Stimulated activated CD4-positive, alpha-beta T cell treated with anti-CD3 and anti-CD28 coated beads, Interleukin-15, amount 100 ng/mL, for 48 hours (primary cell): ENCODE measurements around the gene TMEM63B.
"Not testable (repeated sequence)": the region's sequence is repeated elsewhere in the genome, so short reads cannot be mapped to it uniquely, and the experiment has no call there.

Source experiments
- DNase-seq, 2 donors: peaks; one replicate each; pipeline ENCODE4 v3.0.0-alpha.2; 2020; ENCODE audit warnings: low read depth in 2 of 2

The TMEM63B gene

DNA sequence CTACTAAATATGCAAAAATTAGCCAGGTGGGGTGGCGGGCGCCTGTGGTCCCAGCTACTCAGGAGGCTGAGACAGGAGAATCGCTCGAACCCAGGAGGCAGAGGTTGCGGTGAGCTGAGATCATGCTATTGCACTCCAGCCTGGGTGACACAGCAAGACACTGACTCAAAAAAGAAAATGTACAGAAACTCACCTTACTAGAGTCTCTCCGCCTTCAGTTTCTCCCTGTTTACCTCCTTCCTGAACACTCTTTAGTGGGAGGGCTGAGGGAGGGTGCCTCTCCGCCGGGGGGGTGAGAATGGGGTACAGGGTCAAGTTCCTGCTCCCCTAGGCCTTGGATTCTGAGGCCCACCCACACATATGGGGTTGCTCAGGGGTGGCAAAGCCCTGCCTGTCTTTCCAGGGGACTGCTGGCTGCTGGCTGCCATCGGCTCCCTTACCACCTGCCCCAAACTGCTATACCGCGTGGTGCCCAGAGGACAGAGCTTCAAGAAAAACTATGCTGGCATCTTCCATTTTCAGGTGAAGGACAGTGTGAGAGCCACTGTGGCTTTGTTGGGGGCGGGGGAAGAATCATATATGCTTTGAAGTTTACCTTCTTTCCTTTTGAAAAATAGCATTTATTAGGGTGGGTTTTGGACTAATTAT, 44.7 kb downstream of the TMEM63B start:
- DNase-seq = no peak

DNA sequence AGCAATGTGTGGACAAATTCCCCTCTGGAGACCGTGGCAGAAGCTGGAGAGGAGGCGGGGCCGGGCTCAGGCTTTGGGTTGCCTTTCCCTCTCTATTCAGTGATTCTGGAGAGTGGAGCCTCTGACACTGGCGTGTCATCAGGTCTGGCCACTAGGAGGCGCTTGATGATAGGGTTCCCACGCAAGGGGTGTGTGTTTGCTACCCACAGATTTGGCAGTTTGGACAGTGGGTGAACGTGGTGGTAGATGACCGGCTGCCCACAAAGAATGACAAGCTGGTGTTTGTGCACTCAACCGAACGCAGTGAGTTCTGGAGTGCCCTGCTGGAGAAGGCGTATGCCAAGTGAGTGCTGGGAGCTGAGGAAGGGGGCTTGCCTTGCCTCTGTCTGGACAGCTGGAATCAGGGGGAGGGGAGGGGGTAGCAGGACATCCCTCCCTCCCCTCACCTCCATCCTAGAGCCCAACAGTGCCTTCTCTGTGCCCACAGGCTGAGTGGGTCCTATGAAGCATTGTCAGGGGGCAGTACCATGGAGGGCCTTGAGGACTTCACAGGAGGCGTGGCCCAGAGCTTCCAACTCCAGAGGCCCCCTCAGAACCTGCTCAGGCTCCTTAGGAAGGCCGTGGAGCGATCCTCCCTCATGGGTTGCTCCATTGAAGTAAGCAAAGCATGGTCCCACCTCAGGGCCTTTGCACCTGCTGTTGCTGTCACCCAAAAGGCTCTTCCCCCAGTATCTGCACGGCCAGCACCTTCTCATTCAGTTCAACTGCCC, 45.6 kb downstream of the TMEM63B start:
- peak; percentile 53 to 79 for DNase-seq

DNA sequence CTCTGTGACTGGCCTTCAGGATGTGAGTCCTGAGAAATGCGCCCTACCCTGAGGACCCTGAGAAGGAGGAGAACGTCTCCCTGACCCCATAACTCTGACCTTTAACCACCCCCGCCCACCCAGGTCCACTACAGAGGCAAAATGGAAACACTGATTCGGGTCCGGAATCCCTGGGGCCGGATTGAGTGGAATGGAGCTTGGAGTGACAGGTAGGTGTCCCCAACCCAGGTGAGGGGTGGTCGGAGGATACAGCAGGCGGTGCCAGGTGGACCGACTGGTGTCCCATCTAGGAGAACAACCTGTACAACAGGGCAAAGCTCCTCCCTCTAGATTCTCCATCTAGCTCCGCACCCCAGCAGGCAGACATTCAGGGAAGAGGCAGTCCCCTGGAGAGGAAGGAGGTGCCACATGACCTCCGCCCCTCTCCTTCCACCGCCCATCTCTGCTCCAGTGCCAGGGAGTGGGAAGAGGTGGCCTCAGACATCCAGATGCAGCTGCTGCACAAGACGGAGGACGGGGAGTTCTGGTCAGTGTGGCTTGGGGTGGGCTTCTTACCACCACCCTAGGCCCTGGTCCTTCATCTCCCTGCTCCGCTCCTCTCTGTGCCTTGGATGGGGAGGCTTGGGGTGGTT, 48.9 kb downstream of the TMEM63B start:
- no peak for DNase-seq

DNA sequence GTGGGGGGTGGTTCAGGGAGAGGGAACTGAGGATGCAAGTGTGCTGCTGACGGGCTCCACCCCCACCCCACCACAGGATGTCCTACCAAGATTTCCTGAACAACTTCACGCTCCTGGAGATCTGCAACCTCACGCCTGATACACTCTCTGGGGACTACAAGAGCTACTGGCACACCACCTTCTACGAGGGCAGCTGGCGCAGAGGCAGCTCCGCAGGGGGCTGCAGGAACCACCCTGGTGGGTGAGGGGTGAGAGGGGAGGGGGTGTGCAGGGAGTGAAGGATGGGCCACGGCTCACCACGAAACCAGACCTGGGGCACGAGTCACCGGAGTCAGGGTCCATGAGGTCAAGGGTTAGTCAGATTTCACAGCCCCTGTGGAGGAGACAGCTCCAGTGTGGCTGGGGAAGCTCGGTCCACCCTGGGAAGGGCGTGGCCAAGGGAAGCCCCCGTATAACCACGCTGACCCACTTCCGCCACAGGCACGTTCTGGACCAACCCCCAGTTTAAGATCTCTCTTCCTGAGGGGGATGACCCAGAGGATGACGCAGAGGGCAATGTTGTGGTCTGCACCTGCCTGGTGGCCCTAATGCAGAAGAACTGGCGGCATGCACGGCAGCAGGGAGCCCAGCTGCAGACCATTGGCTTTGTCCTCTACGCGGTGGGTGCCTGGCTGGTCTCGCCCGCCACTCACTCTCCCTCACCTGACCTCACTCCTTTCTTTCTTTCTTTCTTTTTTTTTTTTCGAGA, 49.6 kb downstream of the TMEM63B start:
- DNase-seq = no peak

DNA sequence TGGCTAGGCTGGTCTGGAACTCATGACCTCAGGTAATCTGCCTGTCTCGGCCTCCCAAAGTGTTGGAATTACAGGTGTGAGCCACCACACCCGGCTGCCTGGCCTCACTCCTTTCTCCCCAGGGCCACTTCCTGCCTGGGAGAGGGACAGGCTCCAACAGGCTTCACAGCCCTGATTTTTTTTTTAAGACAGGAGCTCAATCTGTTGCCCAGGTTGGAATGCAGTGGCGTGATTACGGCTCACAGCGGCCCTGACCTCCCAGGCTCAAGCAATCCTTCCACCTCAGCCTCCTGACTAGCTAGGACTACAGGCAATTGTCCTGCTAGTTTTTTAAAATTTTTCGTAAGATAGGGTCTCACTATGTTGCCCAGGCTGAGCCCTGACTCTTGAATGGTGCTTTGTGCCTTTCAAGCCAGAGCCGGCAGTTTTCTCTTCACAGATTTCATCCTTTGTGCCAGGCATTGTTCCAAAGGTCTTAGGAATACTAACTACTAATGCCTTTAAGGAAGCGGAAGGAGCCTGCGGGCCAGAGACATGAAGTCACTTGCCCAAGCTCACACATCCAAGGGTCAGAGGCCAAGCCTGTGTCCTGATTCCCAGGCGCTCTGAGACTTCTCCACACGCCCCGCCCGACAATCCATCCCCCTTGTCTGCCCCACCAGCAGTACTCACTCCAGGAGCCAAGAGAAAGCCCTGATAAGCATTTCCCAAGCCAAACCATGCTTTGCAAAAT, 50.5 kb downstream of the TMEM63B start:
- no peak for DNase-seq

DNA sequence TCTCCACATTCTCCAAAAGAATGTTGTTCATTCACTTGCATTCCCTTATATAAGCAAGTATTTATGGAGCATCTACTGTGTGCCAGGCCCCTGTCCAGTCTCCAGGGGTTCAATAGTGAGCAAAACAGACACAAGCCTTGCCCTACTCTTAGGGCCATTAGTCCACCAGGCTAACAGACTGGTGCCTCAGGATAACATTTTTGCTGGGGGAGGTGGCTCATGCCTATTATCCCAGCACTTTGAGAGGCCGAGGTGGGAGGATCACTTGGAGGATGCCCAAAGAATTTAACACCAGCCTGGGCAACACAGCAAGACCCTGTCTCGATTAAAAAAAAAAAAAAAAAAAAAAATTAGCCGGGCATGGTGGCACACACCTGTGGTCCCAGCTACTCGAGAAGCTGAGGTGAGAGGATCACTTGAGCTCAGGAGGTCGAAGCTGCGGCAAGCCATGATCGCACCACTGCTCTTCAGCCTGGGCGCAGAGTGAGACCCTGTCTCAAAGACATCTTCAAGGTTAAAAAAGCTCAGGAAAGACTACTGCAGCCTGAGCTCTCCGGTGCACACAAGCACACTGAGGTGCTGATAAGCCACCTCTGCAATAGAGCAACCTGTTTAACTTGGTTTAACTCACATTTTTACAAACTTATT, 51.2 kb downstream of the TMEM63B start:
- no peak for DNase-seq

DNA sequence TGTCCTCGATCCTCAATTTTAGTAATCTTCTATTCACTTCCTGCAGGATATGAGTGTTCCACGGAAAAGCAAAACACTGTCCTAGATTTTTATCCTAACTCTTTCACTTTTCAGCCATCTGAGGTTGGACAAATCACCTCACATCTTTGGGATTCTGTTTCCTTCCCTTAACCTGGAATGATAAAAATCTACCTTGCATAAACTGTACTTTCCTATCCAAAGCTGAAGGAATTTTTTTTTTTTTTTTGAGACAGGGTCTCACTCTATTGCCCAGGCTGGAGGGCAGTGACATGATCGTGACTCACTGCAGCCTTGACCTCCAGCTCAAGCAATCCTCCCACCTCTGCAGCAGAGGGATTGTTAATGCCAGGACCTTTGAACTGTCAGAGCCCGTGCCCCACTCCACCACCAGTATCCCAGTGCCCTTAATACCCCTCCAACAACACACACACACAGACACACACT, 51.8 kb downstream of the TMEM63B start:
- DNase-seq = no peak

DNA sequence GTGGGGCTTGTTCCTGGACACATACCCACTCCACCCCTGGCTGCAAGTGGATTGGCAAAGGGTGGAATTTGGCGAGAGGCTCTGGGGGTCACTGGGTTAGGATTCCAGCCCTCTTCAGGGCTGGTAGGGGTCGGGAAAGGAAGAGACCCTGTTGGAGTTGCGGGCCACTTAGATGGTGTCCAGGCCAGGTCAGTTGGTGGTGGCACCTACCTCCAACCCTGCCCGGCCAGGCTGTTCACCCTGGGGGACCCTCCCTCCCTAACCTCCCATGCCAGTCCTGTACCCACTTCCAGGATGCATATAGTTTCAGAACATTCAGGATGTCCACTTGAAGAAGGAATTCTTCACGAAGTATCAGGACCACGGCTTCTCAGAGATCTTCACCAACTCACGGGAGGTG, 52.3 kb downstream of the TMEM63B start:
- no peak for DNase-seq

DNA sequence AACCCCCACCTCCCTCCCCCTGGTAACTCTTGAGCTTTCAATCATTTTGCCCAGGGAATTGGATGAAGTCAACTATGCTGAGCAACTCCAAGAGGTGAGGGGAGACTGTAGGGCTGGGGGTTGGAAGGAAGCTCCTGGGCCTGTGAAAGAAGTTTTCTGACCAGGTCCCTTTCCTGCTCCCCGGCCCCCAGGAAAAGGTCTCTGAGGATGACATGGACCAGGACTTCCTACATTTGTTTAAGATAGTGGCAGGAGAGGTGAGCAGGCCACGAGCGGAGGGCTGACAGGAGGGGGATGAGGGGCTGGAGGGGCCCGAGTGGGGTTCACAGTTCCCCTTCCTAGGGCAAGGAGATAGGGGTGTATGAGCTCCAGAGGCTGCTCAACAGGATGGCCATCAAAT, 53.1 kb downstream of the TMEM63B start:
- no peak for DNase-seq

DNA sequence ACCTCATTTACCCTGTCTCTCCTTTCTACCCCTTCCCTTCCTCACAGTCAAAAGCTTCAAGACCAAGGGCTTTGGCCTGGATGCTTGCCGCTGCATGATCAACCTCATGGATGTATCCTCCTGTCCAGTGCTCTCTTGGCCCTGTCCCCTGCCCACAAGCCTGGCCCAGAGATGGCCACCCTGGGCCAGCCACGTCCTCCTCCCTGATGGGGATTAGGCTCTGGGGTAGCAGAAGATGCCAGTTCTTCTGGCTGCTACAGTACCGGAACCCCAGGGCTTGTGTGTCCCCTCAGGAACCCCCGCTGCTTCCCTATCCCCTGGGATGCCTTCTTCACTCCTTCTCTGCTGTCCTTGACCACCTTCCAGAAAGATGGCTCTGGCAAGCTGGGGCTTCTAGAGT, 53.5 kb downstream of the TMEM63B start:
- DNase-seq = no peak

DNA sequence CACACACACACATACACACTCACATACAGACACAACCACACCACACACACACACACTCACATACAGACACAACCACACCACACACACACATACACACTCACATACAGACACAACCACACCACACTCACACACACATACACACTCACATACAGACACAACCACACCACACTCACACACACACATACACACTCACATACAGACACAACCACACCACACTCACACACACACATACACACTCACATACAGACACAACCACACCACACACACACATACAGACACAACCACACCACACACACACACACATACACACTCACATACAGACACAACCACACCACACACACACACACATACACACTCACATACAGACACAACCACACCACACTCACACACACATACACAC, 54.4 kb downstream of the TMEM63B start:
- not testable (repeated sequence) for DNase-seq

DNA sequence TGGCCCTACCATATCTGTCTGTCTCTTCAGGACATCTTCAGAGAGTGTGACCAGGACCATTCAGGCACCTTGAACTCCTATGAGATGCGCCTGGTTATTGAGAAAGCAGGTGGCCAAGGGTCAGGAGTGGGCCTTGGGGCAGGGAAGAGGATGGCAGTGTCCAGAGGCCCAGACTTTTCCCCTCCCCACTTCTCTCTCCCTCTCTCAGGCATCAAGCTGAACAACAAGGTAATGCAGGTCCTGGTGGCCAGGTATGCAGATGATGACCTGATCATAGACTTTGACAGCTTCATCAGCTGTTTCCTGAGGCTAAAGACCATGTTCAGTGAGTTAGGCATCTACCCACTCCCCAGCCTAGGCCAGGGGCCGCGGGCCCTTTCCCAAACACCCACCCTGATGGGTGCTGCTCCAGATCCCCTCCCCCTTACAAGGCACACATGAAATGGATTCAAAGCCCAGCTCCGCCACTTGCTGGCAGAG, 55.6 kb downstream of the TMEM63B start:
- DNase-seq = no peak

DNA sequence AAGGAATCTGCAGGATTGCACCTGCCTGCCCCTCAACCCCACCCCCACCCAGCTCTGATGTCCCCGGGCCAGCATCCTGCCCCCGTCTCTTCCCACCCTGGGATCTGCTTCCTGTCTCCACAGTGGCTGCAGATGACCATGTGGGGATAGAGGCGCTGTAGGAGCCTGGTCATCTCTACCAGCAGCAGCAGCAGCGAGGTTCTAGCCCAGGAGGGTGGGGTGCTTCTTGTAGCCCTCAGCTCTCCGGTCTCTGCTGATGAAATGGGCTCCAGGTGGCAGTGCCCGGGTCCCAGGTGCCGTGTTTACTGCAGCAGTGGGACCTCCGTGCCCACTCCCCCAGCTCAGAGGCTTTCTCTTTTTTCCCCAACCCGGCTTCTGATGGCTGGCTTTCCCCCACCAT, 56.4 kb downstream of the TMEM63B start:
- no peak for DNase-seq

DNA sequence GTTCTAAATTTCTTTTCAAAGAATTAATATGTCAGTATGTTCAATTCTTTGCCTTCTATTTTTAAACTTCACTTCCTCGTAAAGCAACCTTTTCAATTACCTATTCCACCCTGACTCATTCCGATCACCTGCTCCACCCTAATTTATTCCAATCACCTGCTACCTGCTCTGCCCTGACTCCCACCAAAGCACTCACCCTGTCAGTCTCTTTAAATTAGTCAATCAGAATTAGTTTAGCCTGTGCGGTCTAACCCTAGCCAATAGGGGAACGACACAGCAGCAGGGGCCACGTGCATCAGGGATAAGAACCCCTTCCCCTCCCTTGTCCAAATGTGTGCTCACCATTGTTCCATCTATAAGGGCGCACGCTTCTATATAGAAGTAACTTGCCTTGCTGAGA, 58.0 kb downstream of the TMEM63B start:
- DNase-seq = not testable (repeated sequence)

DNA sequence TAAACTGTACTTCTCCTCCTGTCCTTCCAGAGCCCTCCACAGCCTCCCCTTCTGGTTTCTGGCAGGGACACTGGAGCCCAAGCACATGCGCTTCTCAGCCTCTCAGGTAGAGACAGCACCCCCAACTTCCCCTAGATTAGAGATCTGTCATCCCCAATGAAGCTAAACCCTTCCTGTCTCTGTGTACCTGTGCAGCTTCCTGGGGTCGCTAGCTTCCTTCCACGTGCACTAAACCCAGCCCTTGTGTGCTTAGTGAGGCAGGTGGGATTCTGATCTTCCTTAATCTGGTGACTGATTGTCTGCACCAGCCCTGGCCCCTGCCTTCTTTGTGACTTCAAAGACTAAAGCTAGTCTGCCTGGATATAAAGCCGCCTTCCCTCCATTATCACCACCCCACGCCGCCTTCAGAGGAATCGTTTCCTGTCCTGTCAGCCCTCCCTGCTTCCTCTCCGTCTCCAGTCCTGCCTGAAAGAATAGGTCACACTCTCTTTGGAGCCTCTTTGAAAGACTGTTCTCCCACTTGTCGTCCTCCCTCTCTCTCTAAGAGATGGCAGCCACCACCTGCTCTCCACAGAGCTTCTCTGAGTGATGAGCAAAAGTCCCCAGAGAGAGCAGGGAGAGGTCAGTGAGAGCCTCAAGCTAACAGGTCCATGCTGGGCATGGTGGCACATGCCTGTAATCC, 58.7 kb downstream of the TMEM63B start:
- no peak for DNase-seq

DNA sequence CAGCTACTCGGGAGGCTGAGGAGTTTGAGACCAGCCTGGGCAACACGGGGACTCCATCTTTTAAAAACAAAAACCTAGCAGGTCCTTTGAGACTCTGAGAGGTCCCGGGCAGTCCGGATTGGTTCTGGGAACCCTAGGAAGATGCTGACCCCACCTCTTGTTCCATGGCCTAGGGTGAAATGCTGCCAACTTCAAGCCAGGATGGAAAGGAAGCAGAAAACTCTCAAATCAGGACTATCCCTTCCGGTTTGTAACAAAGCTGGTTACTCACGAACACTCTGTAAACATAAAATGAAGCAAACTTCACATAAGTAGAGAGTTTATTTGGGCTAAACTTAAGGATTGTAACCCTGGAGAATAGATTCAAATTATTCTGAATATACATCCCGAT, 59.3 kb downstream of the TMEM63B start:
- DNase-seq = no peak

DNA sequence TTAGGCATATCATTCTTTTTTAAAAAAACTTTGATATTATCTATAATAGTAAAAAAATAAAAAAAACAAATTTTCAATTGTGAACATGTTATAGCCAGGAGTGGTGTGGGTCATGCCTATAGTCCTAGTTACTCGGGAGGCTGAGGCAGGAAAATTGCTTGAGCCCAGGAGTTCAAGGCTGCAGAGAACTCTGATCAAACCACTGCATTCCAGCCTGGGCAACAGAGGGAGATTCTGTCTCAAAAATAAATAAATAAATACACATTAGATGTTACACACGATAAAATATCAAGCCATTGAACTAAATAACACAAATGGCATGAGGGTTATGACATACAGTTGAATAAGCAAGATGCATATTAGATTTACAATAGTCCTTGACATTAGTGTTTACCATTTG, 61.5 kb downstream of the TMEM63B start:
- DNase-seq = no peak

DNA sequence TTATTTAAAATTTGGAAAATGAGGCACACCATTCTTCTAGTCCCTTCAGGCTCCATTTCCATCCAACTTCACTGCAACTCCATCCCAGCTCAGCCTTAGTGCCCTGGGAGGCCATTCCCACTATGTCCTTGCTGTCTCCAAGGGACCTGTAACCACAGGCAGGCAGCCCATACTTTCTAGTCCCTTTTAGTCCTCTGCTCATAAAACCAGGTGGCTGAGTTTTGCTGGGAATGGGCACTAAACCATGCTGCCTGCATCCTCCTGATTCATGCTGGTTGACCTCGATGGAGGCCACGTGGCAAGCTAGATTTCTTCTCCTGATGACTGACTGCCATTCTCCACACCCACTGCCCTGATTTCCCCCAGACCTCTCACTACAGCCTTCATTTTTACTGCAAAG, 61.9 kb downstream of the TMEM63B start:
- no peak for DNase-seq

DNA sequence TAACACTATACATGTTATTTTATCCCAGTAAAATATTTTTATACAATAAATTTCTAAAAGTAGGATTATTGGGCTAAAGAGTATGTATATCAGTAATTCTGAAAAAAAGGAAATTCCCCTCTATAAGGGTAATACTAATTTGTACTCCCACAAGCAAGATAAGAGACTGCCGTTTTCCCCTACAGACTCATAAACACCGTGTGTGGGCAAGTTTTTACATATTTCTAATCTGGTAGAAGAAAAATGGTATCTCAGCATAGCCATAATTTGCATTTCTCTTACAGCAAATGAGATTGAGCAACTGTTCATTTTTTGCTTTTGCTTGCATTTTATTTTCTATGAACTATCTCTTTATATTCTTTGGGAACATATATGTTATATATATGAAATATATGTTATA, 63.4 kb downstream of the TMEM63B start:
- no peak for DNase-seq

DNA sequence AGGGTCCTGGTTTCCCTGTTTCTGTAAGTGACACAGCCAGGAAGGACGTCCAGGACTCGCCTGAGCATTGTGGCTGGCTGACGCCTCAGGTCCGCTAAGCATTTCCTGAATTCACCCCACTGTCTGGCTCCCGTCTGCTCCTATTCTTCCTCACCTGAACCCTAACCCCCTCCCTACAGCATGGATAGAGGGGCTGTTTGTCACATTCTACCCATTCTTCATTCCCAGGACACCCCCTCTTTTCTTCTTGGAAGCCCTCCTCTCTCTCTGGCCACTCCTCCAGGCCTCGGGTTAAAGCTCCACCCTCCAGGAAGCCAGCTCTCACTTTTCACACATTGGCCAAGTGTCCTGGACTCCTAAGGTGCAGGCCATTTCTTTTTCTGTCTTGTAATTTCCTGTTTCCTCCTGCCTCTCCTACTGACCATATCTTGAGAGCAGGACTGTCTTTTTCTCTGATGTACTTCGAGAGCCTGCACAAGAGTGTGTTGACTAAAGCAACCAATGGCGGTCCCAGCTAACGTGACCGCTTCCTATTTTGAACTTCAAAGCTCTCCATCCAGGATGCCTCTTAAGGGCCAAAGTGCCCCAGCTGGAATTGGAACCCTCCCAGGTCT, 65.2 kb downstream of the TMEM63B start:
- no peak for DNase-seq
